Right ventricle myocardium superior (tissue), 1 donor: ENCODE data around the gene RTP1. TPM values are rescaled to one million over a fixed set of nuclear protein-coding genes. Genes with fewer than 3 reads are reported as not detected.
"Not testable (repeated sequence)": the region's sequence is repeated elsewhere in the genome, so short reads cannot be mapped to it uniquely, and the experiment has no call there.

ENCODE experiments used
- ATAC-seq: fragments of 200-7000 bp; cut with Tn5 transposase; one replicate; pipeline ENCODE4 v1.9.1; 2020; ENCODE audit warnings: mild to moderate bottlenecking; ENCODE audit not compliant: poor library complexity
- DNase-seq: peaks from one replicate; pipeline ENCODE4 v3.0.0-alpha.2; 2020
- intact Hi-C: fragments of 100-400 bp; cut with DNase I; formaldehyde crosslinking; loops from one replicate; pipeline ENCODE4 v1.11.2; 2022
- total RNA-seq: library from RNA; stranded (reverse); fragmentation: NEBNext Ultra II Directional; extraction: Animal tissue kit (Norgen Biotek cat#: 25700); gene quantifications from one replicate; pipeline ENCODE4 v1.2.1, GENCODE V29; 2021
- donor health status: DM: no; HTN: yes; CAD: no; lungs with severe emphysema.

Gene RTP1
- total RNA-seq, 1 donor from 2014 or later = not detected

DNA sequence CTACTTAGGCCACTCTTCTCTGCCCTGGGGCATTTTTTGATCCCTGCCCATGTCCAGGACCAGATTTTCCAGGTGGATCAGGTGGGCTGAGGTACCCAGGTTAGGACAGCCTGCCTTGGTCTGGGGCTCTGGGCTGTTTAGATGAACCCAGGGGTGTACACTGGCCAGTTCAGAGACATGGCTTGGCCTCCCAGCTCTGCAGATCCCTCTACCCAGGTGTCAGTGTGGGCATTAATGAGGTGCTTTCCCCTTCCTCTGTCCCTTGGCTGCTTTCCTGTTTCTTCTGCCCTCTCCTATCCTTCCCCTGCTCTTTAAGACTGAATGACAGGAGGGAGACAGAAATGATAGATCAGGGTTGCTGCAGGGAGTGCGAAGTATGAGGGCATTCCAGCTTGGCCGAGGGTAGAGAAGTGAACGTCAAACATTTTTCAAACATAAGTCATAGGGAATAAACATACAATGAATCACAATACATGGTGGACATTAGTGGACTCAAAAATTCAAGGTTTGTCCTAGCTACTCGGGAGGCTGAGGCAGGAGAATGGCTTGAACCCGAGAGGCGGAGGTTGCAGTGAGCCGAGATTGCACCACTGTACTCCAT is 30.5 kb downstream of the RTP1 start:
- ATAC-seq = no peak
- DNase-seq = no peak
- intact Hi-C loops = loop anchor here (10.0 kb wide), 2 partner anchors 77 to 487 kb away; no protein-coding TSS in a partner anchor

DNA sequence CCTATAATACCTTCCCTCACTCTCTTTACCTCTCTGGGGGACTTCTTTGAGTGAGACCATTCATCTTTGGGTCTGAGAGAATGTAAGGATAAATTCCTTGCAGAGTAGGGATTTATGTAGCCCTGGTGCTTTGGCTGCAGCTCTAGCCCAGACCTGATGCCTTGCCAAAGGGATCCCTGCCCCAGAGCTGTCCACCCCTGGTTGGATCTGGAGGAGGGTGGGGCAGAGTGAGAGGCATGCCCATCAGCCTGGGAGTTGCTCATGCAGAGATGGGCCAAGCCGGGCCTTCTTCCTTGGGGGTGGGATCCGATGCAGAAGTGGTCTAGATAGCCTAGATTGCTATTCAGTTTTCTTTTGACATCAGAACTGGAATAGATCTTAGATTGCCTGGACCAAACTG is 31.5 kb downstream of the RTP1 start:
- DNase-seq = no peak
- no peak for ATAC-seq
- intact Hi-C loops = loop anchor here (10.0 kb wide), 2 partner anchors 76 to 486 kb away; no protein-coding TSS in a partner anchor

DNA sequence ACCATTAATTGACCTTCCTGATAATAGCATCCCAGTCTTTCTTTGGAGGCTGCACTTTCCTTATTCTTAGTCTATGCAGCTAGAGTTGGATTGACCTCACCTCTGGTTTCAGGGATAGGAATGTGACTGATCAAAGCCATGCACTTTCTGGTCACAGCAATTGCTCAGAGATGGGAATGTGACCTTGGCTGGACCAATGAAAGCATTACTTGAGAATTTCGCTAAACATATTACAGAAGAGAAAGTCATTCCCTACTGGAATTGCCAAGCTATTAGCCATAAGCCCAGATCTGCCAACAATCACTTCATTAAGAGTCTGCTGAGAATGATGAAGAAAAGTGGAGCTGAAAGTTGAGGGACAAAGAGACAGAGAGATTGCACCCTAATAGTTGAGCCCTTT is 32.7 kb downstream of the RTP1 start:
- intact Hi-C loops = no loop called here
- no peak for ATAC-seq
- DNase-seq = no peak

DNA sequence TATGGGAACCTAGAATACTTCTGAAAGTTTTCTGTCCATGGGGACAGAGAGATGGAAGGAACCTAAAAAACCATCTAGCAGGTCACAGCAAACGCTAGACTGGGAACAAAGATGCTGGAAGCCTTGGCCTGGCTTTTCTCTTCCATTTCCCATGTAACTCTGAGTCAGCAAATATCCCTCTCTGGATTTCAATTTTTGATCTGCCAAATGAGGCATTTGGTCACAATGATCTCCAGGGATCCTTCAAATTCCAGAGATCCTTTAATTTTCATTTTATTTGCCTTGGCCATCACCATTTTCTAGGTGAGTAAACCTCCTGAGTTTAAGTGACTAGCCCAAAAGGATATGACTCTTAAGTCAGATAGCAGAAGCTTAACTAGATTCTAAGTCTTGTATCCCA is 39.7 kb downstream of the RTP1 start:
- ATAC-seq = no peak
- intact Hi-C loops = no loop called here
- no peak for DNase-seq

GRCh38 chr3:187237741-187238140 is 40.5 kb downstream of the RTP1 start:
- ATAC-seq (no peak), DNase-seq (no peak)
- intact Hi-C loops = no loop called here

- intact Hi-C loops = no loop called here
- ATAC-seq = no peak
- no peak for DNase-seq
These were observed 41.0 kb downstream of the RTP1 start for GRCh38 chr3:187238239-187238638.

- intact Hi-C loops, ATAC-seq, DNase-seq: not testable (repeated sequence)
These were observed 41.5 kb downstream of the RTP1 start for GRCh38 chr3:187238835-187239234.

DNA sequence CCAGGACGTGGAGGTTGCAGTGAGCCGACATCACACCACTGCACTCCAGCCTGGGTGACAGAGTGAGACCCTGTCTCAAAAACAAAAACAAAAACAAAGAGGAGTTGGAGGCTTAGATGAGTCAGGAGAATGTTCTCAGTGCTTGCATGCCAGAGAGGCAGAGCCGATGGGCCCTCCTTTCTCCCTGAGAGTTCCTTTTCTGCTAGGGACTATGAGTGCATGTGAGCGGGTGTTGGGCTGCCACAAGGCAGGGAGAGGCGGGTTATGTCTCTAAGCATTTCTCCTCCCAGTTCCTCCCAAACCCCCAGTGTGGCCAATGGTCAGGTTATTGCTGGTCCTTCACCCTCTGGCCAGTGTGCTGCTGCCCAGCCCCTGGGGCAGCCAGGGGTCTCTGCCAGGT is 45.1 kb downstream of the RTP1 start:
- ATAC-seq (no peak), DNase-seq (no peak)
- intact Hi-C loops = no loop called here

GRCh38 chr3:187242900-187243299 is 45.6 kb downstream of the RTP1 start:
- intact Hi-C loops = no loop called here
- ATAC-seq (no peak), DNase-seq (no peak)

DNA sequence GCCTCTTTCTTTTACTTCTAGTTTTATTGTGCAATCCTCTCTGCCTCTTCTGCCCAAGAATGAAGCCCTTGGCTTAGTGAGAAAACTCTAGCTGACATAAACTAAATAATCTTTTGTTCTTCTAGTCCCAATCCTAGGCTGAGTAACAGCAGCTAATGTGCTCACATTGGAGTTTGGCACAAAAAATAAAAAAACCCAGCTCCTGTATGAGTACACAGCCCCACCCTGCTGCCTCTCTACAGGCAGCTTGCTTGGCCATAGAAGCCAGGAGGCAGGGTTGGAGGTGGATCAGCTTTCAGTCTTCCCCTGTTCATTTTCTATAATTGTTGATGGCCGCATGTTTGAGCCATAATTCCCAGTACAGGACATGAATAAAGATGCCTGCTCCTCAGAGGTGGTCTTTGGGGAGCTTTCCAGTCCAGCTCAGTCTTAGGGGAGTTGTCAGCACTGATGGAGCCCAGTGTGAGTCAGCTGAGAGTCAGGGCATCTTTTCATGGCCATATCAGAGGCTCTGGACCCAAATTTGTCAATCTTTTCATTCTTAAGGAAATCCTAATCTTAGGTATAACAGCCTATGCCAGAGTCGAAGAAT is 46.7 kb downstream of the RTP1 start:
- intact Hi-C loops = no loop called here
- peak; percentile 73 for ATAC-seq

DNA sequence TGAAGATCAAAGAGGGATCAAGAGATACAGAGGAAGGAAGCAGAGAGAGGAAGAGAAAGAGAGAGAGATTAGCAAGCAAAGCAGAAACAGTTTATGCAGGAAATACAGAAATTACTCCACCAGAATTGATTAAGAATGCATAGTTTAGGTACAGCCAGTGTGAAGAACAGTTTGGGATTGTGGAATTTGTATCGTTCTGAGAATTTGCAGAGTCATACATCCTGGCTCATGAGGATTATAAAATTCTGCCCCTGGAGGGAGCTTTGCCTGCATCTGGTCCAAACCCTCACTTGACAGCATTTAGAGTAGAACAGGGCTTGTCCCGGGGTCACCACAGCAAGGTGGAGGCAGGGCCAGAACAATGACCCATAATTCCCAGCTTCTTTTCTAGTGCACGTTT is 50.1 kb downstream of the RTP1 start:
- intact Hi-C loops = no loop called here
- DNase-seq (no peak), ATAC-seq (no peak)

More for the DNA sequence above, 46.7 kb downstream of the RTP1 start:
- peak; percentile 58 for DNase-seq

Other genes with a start within 250 kb of the RTP1 start
- 3.1 TPM for gene RPL39L, start 58.0 kb upstream of the RTP1 start, total RNA-seq
- 144 TPM for gene MASP1, start 94.3 kb downstream of the RTP1 start, total RNA-seq
- gene RTP4, start 170.9 kb downstream of the RTP1 start, total RNA-seq = 0.70 TPM